ENCODE measurements around the gene PIK3CA. TPM values are rescaled to one million over a fixed set of nuclear protein-coding genes. Genes with fewer than 3 reads are reported as not detected.
"Not testable (repeated sequence)": the region's sequence is repeated elsewhere in the genome, so short reads cannot be mapped to it uniquely, and the experiment has no call there.

Gene PIK3CA
- total RNA-seq, 1 donor: 34.7 TPM

DNA sequence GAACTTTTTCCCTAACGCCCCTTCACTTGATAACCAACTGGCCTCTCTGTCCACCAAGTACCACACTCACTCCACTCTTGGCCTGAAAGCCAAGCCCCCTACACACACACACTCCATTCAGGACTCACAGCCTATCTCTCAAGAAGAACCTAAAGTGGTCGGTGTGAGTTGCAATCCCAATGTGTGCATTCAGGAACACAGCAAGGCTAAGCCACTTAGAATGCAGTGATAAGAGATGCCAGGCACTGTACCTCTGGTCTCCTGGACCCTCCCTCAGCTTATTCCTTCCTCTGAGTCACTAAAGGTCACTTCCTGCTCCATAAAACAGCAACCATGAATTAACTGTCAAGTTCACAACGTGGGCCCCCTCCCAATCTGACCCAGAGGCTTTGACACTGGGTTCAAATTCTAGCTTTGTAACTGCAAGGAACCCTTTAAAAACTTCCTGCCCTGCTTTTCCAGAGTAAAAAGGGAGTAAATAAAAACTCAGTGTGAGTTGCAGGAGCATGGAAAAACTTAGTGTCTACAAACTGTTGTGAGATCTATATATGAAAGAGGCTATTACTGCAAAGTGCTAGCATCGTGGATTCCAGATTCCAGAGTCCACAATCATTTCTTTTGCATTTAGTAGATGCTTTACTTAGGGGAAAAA is 120.4 kb downstream of the PIK3CA start:
- no peak overlapping the region for H3K27ac ChIP-seq (ENCODE audit: low read depth, low read length)
- no peak overlapping the region for H3K4me3 ChIP-seq (ENCODE audit: insufficient read depth, low read length)
- no peak for DNase-seq (ENCODE audit: insufficient read length, low spot score, missing footprints)
- H3K36me3 ChIP-seq (ENCODE audit: insufficient read depth, low read length): no peaks in the 10 kb centered on the region
- no peaks in the 10 kb centered on the region for H3K79me2 ChIP-seq (ENCODE audit: insufficient read depth, low read length)
- no peaks in the 10 kb centered on the region for H3K27me3 ChIP-seq (ENCODE audit: insufficient read depth, low read length)
- TF ChIP-seq CTCF (IDR thresholded peaks at IDR 0.05; ENCODE audit: extremely low read depth, low read depth, low read length): no peak
- H3K9me3 ChIP-seq (ENCODE audit: low read depth, low read length): no peaks in the 10 kb centered on the region
- H4K20me1 ChIP-seq (ENCODE audit: insufficient read depth, low read length): no peaks in the 10 kb centered on the region
- H2AFZ ChIP-seq (ENCODE audit: low read length): no peak overlapping the region
- no peaks in the 10 kb centered on the region for H3K4me1 ChIP-seq (ENCODE audit: insufficient read depth, low read length)
- H3K4me2 ChIP-seq (ENCODE audit: insufficient read depth, low read length): no peak overlapping the region

DNA sequence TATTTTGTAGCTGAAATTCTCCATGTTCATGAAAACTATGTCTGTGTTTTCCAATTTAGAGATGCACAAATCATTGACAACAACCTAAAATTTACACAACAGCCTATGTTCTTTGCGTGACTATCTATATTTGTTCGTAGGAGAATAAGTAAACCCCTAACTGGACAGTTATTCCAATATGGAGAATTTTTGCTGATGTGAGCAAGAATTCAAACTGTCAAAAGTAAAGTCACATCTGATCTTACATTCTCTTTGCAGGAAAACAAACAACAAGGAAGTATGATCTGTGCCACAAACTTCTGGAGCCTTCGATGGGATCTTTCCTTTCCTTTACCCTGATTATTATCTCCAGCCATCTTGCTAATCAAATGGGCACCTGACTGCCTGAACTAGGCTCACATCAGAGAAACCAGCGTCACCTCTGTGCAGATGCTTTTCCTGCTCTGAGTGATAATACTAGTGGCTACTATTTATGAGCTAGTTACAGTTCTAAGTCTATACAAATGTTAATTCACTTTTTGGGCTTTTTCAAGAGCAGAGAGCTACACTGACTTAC is 121.1 kb downstream of the PIK3CA start:
- Histone ChIP-seq H2AFZ (ENCODE audit: low read length) (no peak overlapping the region), H3K4me3 (ENCODE audit: insufficient read depth, low read length) (no peak overlapping the region), H3K9me3 (ENCODE audit: low read depth, low read length) (no peaks in the 10 kb centered on the region), H3K79me2 (ENCODE audit: insufficient read depth, low read length) (no peaks in the 10 kb centered on the region), H3K27me3 (ENCODE audit: insufficient read depth, low read length) (no peaks in the 10 kb centered on the region), H3K4me1 (ENCODE audit: insufficient read depth, low read length) (no peaks in the 10 kb centered on the region), H3K27ac (ENCODE audit: low read depth, low read length) (no peak overlapping the region), H3K36me3 (ENCODE audit: insufficient read depth, low read length) (no peaks in the 10 kb centered on the region), H3K4me2 (ENCODE audit: insufficient read depth, low read length) (no peak overlapping the region), H4K20me1 (ENCODE audit: insufficient read depth, low read length) (no peaks in the 10 kb centered on the region)
- no peak for DNase-seq (ENCODE audit: insufficient read length, low spot score, missing footprints)
- no peak for TF ChIP-seq CTCF (IDR thresholded peaks at IDR 0.05; ENCODE audit: extremely low read depth, low read depth, low read length)

- Histone ChIP-seq H3K4me2 (ENCODE audit: insufficient read depth, low read length) (no peak overlapping the region), H3K27me3 (ENCODE audit: insufficient read depth, low read length) (no peaks in the 10 kb centered on the region), H3K27ac (ENCODE audit: low read depth, low read length) (no peak overlapping the region), H3K4me3 (ENCODE audit: insufficient read depth, low read length) (no peak overlapping the region), H2AFZ (ENCODE audit: low read length) (no peak overlapping the region), H3K79me2 (ENCODE audit: insufficient read depth, low read length) (no peaks in the 10 kb centered on the region), H4K20me1 (ENCODE audit: insufficient read depth, low read length) (no peaks in the 10 kb centered on the region), H3K4me1 (ENCODE audit: insufficient read depth, low read length) (no peaks in the 10 kb centered on the region), H3K9me3 (ENCODE audit: low read depth, low read length) (no peaks in the 10 kb centered on the region), H3K36me3 (ENCODE audit: insufficient read depth, low read length) (no peaks in the 10 kb centered on the region)
- TF ChIP-seq CTCF (IDR thresholded peaks at IDR 0.05; ENCODE audit: extremely low read depth, low read depth, low read length): peak; percentile 36
- no peak for DNase-seq (ENCODE audit: insufficient read length, low spot score, missing footprints)
Observed at GRCh38 chr3:179272385-179272784, 124.2 kb downstream of the PIK3CA start.

DNA sequence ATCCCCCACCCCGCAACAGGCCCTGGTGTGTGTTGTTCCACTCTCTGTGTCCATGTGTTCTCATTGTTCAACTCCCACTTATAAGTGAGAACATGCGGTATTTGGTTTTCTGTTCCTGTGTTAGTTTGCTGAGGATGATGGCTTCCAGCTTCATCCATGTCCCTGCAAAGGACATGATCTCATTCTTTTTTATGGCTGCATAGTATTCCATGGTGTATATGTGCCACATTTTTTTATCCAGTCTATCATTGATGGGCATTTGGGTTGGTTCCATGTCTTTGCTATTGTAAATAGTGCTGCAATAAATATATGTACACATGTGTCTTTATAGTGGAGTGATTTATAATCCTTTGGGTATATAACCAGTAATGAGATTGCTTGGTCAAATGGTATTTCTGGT is 126.3 kb downstream of the PIK3CA start:
- not testable (repeated sequence) for H3K9me3 ChIP-seq (ENCODE audit: low read depth, low read length); H3K79me2 ChIP-seq (ENCODE audit: insufficient read depth, low read length); DNase-seq (ENCODE audit: insufficient read length, low spot score, missing footprints); H3K27ac ChIP-seq (ENCODE audit: low read depth, low read length); H3K4me1 ChIP-seq (ENCODE audit: insufficient read depth, low read length); H2AFZ ChIP-seq (ENCODE audit: low read length); H3K27me3 ChIP-seq (ENCODE audit: insufficient read depth, low read length); H3K4me2 ChIP-seq (ENCODE audit: insufficient read depth, low read length); H3K4me3 ChIP-seq (ENCODE audit: insufficient read depth, low read length); H4K20me1 ChIP-seq (ENCODE audit: insufficient read depth, low read length); H3K36me3 ChIP-seq (ENCODE audit: insufficient read depth, low read length)
